RWPE1 (cell line): Measurements from ENCODE around the gene TKFC.

Source experiments
- CTCF ChIA-PET: fragments of 350-600 bp; sonication (Branson Sonifier 250); formaldehyde crosslinking; extraction: SDS; loops from one replicate; lab custom pipeline; 2021; lab: Yijun Ruan, JAX
- POLR2A ChIA-PET: fragments of 400-600 bp; formaldehyde crosslinking; extraction: SDS; loops from one replicate; lab custom pipeline; 2020; ENCODE audit warnings: antibody characterized with exemption; ENCODE audit not compliant: low non-redundant PET; lab: Yijun Ruan, JAX
- DNase-seq: peaks from one replicate; pipeline ENCODE4 v3.0.0; 2012; ENCODE audit warnings: low spot score
- H3K27ac ChIP-seq: fragments of 450-650 bp; 2 replicates; pipeline ENCODE4 v1.5.1; 2017
- TF ChIP-seq, protein P1 (sequence below): fragments of 450-650 bp; conservative IDR thresholded peaks from 2 replicates; pipeline ENCODE4 v1.5.1; 2017; ENCODE audit warnings: low read depth, mild to moderate bottlenecking

TKFC gene

DNA sequence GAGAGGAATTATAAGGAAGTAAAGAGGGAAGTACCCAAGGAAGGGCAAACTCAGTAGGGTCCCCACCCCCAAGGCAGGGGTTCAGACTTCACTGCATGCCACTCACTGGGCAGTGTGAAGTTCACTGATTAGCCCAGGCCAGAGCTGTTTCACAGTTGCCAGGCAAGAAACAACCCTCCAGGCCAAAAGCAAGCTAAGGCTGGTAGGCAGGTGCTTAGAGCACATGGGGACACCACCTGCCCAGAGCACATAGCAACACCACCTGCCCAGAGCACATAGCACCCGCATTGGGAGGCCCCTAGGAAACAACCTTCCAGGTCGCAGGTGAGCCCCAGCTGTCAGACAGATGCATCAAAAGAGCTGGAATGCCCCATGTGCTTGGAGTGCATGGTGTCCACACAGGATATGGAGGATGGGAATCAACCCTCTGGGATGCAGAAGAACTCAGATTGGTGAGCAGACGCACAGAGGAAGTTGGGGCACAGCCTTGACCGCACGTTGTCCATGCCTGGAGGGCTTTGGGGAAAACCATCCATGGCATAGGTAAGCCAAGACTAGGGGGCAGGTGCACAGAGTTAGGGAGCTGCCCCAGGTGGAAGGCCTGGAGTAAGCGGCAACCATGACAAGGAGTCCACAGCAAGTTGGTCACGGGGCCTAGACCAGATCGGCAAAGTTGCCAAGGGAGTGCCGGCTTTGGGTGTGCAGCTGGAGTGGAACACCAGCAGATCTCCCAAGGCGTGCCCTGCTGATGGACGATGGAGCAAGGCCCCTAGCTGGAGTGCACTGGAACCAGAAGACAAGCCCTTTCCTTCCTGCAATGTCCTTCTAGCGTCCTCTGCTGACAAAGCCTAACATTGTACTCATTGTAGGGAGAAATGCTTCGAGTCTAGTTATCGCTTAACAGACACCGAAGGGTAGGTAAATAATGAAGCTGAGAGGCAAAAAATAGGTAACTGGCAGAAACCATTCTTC lies 51.5 kb downstream of the TKFC start:
- ChIA-PET CTCF (interaction anchor here (0.7 to 3.7 kb wide), 12 partner anchors 15 to 412 kb away, joined by 3 to 86 read pairs (median 8); partner anchors contain the start of genes CYB561A3 and TMEM138), POLR2A (interaction anchor here (1.2 to 1.6 kb wide), 4 partner anchors 15 to 48 kb away, joined by 3 to 11 read pairs (median 8); partner anchors contain the start of genes CYB561A3 and TMEM138)
- H3K27ac ChIP-seq = peak overlapping the region; percentile 59
- no peak for DNase-seq
- TF ChIP-seq, protein P1, sequence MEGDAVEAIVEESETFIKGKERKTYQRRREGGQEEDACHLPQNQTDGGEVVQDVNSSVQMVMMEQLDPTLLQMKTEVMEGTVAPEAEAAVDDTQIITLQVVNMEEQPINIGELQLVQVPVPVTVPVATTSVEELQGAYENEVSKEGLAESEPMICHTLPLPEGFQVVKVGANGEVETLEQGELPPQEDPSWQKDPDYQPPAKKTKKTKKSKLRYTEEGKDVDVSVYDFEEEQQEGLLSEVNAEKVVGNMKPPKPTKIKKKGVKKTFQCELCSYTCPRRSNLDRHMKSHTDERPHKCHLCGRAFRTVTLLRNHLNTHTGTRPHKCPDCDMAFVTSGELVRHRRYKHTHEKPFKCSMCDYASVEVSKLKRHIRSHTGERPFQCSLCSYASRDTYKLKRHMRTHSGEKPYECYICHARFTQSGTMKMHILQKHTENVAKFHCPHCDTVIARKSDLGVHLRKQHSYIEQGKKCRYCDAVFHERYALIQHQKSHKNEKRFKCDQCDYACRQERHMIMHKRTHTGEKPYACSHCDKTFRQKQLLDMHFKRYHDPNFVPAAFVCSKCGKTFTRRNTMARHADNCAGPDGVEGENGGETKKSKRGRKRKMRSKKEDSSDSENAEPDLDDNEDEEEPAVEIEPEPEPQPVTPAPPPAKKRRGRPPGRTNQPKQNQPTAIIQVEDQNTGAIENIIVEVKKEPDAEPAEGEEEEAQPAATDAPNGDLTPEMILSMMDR = no peak

GRCh38 chr11:61390161-61390560 lies 57.1 kb downstream of the TKFC start:
- TF ChIP-seq, protein P1 = no peak
- H3K27ac ChIP-seq = no peak overlapping the region; the same call in 1 of the 2 replicates
- DNase-seq = no peak
- ChIA-PET CTCF (interaction anchor here (0.6 to 1.8 kb wide), 2 partner anchors 54 to 196 kb away, joined by 3 to 8 read pairs; no protein-coding TSS in a partner anchor), POLR2A (no interaction called here)

GRCh38 chr11:61392981-61393595 lies 60.1 kb downstream of the TKFC start:
- ChIA-PET CTCF (interaction anchor here (0.5 to 1.9 kb wide), 7 partner anchors 9 to 232 kb away, joined by 3 to 10 read pairs (median 3); no protein-coding TSS in a partner anchor), POLR2A (interaction anchor here (1.2 kb wide), 1 partner anchor 66 kb away, joined by 4 read pairs; no protein-coding TSS in a partner anchor)
- TF ChIP-seq, protein P1 = peak; percentile 23; the same call in 1 of the 2 replicates
- peak overlapping the region; percentile 83 for H3K27ac ChIP-seq
- DNase-seq = peak; percentile 46
